GM18507 (cell line): Measurements from ENCODE around the gene PGM1.
A peak's percentile ranks its signal among the peaks of the same experiment; 100 is the strongest.
"Not testable (repeated sequence)": the region's sequence is repeated elsewhere in the genome, so short reads cannot be mapped to it uniquely, and the experiment has no call there.

Experiments
- DNase-seq: peaks from one replicate; pipeline ENCODE4 v3.0.0; 2011; ENCODE audit warnings: low read depth; ENCODE audit not compliant: insufficient read length; ENCODE audit errors: extremely low spot score
- FAIRE-seq: peaks from 2 replicates; lab custom pipeline; 2011; peaks lifted over from hg19 to GRCh38; lab: Jason Lieb, UNC

PGM1 gene

DNA sequence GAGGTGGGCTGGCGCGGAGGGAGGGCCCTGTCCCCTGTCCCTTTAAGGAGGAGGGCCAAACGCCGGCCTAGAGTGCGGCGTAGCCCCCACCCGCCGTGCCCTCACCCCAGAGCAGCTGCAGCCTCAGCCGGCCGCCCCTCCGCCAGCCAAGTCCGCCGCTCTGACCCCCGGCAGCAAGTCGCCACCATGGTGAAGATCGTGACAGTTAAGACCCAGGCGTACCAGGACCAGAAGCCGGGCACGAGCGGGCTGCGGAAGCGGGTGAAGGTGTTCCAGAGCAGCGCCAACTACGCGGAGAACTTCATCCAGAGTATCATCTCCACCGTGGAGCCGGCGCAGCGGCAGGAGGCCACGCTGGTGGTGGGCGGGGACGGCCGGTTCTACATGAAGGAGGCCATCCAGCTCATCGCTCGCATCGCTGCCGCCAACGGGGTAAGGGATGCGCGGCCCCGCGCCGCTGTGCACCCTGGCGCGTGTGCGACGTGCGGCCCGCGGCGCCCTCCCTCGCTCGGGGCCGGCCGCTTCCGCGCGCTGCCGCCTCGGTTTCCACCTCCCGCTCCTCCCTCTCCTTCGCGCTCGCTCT lies at the start of gene PGM1:
Gene PGM1 (plus strand): TSS at position 109 of the 583 bp plus-strand sequence. CDS start 78 bp downstream, at position 187.
- DNase-seq, result peak; percentile 57
- FAIRE-seq, result peak; percentile 55

DNA sequence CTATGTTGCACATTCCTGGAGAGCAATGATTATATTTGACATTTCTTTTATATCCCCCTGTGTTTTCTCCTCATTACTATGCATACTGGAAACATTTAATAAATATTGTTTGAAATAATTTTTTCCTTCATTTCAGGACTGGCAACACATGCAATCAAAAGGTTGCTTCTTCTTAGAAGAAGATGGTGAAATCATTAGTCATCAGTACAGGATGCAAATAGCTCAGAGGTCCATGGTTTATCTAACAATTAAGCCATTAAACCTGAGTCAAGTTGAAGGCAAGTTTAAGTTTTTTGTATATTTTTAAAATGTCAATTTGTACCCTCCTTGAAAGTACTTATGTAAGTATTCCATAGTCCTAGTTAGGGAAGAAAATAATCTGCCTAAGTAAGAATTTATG lies 47.4 kb upstream of the PGM1 start:
- DNase-seq (no peak), FAIRE-seq (no peak)

DNA sequence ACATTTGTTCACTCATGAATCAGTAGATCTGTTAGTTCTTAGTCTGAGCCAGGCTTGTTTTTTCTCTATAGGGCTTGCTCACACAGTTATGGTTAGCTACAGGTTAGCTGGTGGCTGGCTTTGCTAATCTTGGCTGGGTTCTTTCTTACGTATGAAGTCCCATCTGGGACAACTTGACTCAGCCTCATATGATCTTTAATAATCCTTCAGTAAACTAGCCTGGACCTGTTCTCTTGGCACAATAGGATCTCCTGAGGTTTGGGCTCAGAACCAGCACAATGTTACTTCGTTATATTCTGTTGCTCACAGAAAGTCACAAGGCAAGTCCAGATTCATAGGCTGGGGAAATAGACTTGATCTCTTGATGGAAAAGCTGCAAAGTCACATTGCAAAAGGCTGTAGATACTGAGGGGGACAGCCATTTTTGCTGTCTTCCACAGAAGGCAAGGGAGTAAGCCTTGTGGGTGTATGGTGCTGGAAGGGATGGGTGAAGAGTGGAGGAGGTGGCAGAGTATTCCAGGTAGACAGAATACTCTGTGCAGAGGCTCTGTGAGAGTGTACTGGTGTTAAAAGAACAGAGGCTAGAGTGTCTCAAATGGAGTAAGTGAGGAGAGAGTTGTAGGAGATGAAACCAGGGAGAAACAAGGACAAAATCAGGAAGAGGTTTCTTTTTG lies 45.5 kb upstream of the PGM1 start:
- FAIRE-seq, result no peak

DNA sequence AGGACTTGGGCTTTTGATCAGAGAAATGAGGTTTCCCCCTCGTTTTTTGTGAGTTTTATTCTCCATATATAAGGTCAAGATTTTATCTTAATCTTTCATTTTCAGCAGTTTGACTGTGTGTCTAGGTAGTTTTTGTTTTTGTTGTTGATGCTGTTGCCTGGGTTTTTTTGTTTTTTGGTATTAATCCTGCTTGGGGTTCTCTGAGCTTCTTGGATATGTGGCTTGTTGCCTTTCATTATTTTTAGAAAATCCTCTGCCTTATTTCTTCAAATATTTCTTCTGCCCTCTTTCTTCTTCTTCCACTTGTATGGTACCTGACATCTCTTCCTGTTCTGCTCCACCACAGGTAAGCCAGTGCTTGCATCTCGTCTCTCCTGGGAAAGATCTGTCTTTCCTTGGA lies 44.9 kb upstream of the PGM1 start:
- no peak for FAIRE-seq
- no peak for DNase-seq

More for the DNA sequence above, 45.5 kb upstream of the PGM1 start:
- DNase-seq, result no peak

DNA sequence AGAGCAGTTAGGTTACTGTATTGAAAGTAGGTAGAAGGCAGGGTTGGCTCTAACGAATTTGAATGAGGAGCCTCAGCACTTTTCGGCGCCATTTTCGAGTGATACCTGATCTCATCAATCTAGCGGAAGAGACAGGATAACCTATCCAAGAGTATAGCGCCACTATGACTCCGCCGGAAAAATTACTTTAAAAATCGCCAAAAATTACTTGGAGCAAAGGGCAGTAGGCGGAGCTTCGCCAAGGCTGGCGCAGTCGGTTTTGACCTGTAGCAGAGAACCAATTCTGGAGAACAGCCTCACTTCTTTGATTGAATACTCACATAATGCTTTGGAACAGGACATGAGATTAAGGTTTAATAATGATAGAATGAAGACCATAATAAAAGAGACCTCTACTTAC lies 44.3 kb upstream of the PGM1 start:
- no peak for DNase-seq
- no peak for FAIRE-seq

DNA sequence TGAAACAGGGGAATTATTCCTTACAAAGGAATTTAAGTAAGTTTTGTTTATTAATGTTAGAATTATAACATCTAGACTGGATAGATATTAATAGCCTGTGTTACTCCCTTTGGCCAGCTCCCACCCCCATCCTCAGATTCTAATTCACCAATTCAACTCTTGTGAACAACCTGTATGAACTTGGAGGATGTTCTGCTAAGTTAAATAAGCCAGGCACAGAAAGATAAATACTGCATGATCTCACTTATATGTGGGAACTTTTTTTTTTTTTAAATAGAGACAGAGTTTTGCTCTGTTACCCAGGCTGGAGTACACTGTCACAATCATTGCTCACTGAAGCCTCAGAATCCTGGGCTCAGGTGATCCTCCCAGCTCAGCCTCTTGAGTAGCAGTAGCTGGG lies 37.7 kb upstream of the PGM1 start:
- FAIRE-seq (no peak), DNase-seq (no peak)

DNA sequence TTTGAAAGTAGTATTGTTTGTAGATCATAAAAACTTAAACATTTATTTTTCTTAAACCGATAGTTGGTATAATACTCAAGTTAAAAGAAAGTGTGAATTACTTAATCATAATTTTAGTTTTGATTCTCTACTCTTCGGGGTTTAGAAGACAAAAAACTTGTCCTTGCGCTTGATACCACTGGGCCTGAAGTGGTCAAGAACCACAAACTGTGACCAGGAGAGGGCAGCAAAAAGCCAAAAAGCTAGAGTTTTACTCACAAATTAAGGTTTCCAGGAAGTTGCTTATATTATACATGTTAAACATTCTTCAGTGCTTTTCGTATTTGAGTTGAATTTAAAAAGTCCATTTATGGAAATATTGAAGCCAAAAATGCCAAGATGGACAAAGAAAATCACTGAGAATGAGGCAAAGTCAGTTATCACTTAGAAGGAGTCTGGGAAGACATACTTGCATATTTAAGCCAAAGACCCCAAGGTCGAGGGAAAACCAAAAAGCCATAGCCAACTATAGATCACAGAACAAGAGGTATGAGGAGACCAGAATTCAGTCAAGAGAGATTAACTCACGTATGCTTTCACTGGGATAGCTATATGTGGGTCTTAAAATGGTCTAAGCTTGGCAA lies 35.7 kb upstream of the PGM1 start:
- no peak for DNase-seq
- FAIRE-seq, result peak; percentile 49

DNA sequence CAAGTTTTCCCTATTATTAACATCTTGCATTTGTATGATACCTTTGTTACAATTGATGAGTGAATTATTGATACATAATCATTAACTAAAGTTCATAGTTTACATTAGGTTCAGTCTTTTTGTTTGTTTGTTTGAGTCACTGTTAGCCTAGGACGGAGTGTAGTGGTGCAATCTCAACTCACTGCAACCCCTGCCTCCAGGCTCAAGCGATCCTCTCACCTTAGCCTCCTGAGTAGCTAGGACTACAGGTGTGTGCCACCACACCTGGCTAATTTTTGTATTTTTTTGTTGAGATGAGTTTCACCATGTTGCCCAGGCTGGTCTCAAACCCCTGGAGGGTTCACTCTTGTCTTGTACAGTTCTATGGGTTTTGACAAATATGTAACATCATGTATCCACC lies 33.9 kb upstream of the PGM1 start:
- DNase-seq (no peak), FAIRE-seq (no peak)

DNA sequence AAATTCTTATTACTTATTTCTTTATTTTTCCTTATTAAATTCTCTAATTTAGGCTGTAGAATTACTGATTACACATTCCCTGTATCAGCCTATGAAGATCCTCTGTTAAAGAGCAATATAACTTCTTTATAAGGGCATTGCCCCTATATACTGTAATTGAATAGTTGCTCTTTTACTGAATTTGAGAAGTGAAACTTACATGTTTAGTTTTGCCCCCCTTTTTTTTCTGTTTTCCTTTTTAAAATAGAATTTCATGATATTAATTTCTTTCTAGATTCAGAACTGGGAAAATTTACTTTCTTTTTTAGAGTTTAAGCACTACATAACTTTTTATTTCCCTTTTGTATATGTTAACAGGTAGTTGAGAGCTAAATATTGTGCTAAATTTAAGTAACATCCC lies 29.5 kb upstream of the PGM1 start:
- no peak for DNase-seq
- no peak for FAIRE-seq

DNA sequence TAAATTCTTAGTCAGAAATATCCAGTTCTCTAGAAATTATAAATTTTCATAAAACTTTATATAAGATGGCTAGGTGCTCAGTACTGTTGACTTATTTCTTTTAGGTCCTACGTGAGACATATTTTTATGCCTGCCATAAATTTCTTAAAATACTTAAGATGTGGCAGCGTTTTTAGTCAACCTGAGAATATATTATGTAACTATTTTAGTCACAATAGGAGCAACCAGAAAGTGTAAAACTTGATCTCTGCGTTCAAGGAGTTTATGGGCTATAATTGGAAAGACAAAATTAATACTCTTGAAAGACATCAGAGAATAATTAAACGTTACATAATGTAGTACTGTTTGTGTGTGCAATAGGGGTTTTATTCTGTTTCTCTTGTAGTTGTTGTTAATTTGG lies 24.1 kb upstream of the PGM1 start:
- DNase-seq (no peak), FAIRE-seq (no peak)

DNA sequence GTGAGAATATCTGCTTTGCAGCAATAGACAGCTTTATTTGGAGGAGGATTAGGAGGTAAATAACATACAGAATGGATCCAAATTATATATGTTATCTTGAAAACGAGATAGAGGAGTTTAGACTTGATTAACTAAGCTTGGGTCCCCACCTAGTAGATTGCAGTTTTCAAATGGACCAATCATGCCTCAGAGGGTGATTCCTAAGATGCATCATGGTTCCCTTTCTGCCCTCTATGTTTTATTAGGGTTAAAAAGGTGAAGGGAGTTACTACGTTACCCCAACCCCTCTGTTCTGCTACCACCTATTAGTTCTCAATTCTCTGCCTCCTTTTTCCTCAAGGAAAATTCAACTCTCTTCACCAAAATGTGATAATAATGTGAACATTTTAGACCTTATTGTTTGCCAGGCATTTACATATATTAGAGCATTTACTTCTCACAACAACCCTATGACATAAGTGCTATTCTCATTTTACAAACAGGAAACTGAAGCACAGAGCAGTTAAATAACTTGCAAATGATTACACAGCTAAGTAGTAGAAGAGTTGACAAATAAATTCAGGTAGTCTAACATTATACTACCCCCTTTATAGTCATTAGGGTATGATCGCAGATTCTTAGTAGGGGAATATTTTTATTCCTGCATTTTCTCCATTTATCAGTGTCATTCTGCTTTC lies 23.4 kb upstream of the PGM1 start:
- FAIRE-seq, result peak; percentile 45
- DNase-seq, result no peak

DNA sequence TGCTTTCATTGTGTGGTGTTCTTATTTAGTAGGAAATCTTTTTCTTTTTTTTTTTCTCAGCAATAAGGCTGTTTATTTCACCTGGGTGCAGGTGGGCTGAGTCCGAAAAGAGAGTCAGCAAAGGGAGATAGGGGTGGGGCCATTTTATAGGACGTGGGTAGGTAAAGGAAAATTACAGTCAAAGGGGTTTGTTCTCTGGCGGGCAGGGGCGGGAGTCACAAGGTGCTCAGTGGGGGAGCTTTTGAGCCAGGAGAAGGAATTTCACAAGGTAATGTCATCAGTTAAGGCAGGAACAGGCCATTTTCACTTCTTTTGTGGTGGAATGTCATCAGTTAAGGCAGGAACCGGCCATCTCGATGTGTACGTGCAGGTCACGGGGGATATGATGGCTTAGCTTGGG lies 20.5 kb upstream of the PGM1 start:
- not testable (repeated sequence) for FAIRE-seq

DNA sequence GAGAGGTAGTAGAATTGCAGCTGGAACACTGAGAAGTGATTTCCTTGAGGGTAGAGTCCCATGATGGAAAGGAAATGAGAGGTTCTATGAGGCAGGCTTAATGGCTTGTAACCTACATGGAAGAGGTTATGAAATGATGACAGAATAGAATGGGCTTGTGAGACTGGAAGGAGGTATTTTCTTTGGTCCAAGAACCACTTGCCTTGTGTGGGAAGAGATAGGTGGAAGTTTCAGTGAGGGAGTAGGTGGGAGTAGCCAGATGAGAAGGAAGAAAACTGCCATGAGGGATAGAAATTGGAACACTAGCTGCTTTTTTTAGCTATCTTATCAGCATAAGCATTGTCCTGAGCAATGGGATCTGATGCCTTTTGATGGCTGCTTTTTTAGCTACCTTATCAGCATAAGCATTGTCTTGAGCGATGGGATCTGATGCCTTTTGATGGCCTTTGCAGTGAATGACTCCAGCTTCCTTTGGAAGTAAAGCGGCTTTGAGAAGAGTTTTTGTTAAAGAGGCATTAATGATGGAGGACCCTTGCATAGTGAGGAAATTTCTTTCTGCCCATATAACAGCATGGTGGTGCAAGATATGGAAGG lies 18.9 kb upstream of the PGM1 start:
- not testable (repeated sequence) for FAIRE-seq, DNase-seq

More for the DNA sequence above, 20.5 kb upstream of the PGM1 start:
- DNase-seq, result not testable (repeated sequence)

DNA sequence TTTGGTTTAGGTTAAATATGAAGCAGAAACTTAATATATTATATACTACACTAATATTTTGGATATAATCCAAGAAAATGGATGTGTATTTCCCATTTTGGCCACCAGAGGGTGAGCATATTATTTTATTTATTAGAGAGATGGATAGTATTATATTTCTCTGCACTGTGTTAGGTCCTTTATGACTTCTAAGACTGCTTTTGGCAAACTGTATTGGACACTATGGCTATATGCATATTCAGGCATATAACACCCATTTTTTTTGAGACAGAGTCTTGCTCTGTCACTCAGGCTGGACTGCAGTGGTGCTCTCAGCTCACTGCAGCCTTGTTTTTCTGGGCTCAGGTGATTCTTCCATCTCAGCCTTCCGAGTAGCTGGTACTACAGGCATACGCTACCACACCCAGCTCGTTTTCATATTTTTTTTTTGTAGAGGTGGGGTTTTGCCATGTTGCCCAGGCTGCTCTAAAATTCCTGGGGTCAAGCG lies 17.8 kb upstream of the PGM1 start:
- FAIRE-seq, result no peak

DNA sequence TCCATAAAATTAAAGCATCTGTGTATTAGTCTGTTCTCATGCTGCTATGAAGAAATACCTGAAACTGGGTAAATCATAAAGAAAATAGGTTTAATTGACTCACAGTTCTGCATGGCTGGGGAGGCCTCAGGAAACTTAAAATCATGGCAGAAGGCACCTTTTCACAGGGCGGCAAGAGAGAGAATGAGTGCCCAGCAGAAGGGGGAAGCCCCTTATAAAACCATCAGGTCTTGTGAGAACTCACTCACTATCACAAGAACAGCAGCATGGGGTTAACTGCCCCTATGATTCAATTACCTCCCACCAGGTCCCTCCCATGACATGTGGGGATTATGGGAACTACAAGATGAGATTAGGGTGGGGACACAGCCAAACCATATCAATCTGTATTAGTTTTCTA lies 6.9 kb upstream of the PGM1 start:
- not testable (repeated sequence) for FAIRE-seq, DNase-seq

More for the DNA sequence above, 17.8 kb upstream of the PGM1 start:
- DNase-seq, result no peak

DNA sequence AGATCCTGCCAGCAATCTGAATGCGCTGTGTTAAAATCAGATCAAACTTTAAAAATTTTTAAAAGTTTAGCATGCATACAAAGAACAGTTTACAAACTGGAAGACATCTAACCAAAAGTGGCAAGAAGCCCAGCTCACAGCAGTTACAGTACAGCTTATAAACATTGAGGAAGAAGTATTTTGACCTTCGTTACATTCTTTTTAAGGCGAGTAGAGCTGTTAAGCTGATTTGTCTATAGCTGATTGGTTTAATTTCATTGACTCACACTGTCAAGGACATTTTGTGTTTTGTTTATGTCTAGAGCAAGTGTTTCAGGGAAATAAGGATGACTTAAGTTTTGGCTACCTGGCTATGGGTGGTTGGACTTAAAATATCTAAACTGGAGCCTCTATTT lies 3.0 kb upstream of the PGM1 start:
- DNase-seq (no peak), FAIRE-seq (no peak)

DNA sequence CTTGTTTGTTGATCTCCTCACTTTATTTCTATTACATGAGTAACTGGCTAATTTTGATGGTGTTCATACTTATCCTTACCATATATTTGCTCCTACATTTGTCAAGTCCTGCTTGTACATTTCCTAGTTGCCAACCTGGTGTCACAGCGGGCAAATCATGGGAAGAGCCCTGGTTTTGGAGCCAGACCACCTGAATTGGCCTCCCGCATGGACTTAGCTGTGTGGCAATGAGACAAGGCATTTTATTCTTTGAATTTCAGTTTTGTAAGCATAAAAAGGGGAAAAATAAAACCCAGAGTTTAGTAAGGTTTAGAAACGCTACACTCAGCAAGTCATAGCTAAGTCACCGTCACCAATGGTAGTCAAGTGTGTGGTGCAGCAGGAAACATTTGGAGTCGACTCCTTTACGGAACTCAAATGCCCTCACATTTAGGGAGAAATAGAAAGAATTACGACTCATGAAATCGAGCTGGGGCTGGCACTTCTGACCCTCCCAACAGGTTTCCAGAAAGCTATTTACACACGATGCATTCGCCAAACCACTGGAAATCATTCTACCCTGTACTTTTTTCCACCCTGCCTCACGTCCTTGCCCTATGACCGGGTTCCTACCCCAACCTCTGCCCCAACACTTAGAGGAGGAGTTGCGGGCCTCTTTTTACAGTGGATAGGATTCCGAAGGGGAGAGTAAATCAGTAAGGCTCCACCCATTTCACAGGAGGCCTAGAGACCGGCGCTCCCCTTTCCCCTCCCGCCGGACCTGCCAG lies 492 bp upstream of the PGM1 start:
- FAIRE-seq, result no peak
- DNase-seq, result no peak

DNA sequence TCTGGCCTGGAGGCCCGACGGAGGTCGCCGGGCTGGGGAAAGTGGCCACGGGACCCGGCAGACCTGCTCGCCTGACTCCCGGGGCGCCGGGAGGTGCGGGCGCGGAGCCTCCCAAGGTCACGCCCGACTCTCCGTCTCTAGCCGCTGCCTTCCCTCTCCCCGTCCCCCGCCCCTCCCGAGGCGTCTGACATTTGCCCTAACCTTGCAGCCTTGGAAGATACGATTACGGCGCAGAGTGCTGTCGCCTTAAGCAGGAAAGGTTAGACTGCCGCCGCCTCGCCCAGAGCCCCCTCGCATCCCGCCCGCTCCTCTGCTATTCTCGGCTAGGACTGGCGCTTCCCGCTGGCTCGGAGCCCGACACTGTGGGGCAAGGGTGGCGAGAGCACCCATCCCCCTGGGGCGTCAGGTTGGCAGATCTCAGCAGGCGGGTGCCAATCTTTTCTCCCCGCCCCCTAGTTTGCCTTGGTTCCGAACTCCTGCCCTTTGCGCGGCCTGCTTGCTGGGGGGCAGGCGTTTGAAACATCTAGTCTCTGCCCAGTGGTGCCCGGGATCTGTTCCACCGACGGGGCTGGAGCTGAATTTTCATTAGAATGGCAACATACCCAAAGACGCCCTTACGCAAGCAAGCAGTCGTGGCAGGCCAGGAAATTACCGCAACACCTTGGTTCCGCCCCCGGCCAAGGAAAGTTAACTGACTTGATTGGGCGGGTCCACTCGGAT lies 835 bp downstream of the PGM1 start:
- peak; percentile 67 for FAIRE-seq
- DNase-seq, result peak; percentile 11

DNA sequence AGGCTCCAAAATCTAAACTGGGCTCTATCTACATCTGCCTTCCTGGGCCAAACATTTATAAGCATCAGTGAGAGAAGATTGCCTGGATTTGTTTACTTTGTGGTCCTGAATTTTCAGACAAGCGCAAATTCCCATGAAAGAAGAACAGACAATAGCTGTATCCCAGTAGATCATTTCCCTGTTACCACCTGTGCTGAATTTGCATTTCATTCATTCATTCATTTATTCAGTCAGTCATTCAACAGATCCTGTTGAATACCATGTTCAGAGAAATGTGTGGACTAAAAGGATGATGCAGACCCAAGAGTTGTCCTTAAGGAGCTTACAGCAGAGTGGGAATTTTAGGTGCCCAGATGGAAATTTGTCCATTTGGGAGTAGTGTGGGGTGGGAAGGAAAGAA lies 2.2 kb downstream of the PGM1 start:
- FAIRE-seq (no peak), DNase-seq (no peak)
